Measurements from ENCODE around the gene EFNA3.
A peak's percentile ranks its signal among the peaks of the same experiment; 100 is the strongest.

- TF ChIP-seq CTCF (IDR thresholded peaks at IDR 0.05) = peak; percentile 89
- TF ChIP-seq TCF7L2 (IDR thresholded peaks at IDR 0.05; ENCODE audit: low read depth, low read length) = no peak
- TF ChIP-seq POLR2AphosphoS5 (IDR thresholded peaks at IDR 0.05; ENCODE audit: low read depth, low read length) = no peak
- TF ChIP-seq SIN3A (IDR thresholded peaks at IDR 0.05; ENCODE audit: borderline replicate concordance, insufficient read depth, low read depth, low read length) = no peak
Observed at GRCh38 chr1:155044812-155045657, 33.6 kb upstream of the EFNA3 start.

All from Panc1 (cell line).